Activated CD8-positive, alpha-beta memory T cell treated with anti-CD3 and anti-CD28 coated beads, Interleukin-2, amount 10 ng/mL, durations not matched to agents 7 days and 5 days (primary cell): ENCODE results near the gene KRTAP19-8. TPM values are rescaled to one million over a fixed set of nuclear protein-coding genes. Genes with fewer than 3 reads are reported as not detected.

Source experiments
- ATAC-seq: fragments of 150-1000 bp; cut with Tn5 transposase; one replicate; pipeline ENCODE4 v1.10.0; 2021; ENCODE audit warnings: moderate library complexity
- CTCF ChIA-PET: fragments of 350-600 bp; sonication (Branson Sonifier 250); formaldehyde crosslinking; loops from one replicate; lab custom pipeline; 2021; ENCODE audit warnings: antibody characterized with exemption; lab: Charles Lee
- DNase-seq: peaks from one replicate; pipeline ENCODE4 v3.0.0-alpha.2; 2020
- H3K27ac Mint-ChIP-seq: one replicate; pipeline ENCODE4 v1.8.0; 2021; ENCODE audit warnings: mild to moderate bottlenecking, mixed read lengths
- H3K27me3 Mint-ChIP-seq: one replicate; pipeline ENCODE4 v1.8.0; 2021; ENCODE audit warnings: mixed read lengths
- H3K36me3 Mint-ChIP-seq: one replicate; pipeline ENCODE4 v1.8.0; 2021; ENCODE audit warnings: mild to moderate bottlenecking, mixed read lengths
- H3K4me1 Mint-ChIP-seq: one replicate; pipeline ENCODE4 v1.8.0; 2021; ENCODE audit warnings: mixed read lengths
- H3K4me3 Mint-ChIP-seq: one replicate; pipeline ENCODE4 v1.8.0; 2021; ENCODE audit warnings: mild to moderate bottlenecking, moderate library complexity, mixed read lengths
- H3K9me3 Mint-ChIP-seq: one replicate; pipeline ENCODE4 v1.8.0; 2022; ENCODE audit warnings: low read depth, mixed read lengths
- total RNA-seq, 2 experiments: library from RNA; stranded (reverse); gene quantifications; one replicate each; pipeline ENCODE4 v1.2.3, GENCODE V29; 2021

KRTAP19-8 gene
- total RNA-seq, 2 experiments from 2014 or later, result not detected

DNA sequence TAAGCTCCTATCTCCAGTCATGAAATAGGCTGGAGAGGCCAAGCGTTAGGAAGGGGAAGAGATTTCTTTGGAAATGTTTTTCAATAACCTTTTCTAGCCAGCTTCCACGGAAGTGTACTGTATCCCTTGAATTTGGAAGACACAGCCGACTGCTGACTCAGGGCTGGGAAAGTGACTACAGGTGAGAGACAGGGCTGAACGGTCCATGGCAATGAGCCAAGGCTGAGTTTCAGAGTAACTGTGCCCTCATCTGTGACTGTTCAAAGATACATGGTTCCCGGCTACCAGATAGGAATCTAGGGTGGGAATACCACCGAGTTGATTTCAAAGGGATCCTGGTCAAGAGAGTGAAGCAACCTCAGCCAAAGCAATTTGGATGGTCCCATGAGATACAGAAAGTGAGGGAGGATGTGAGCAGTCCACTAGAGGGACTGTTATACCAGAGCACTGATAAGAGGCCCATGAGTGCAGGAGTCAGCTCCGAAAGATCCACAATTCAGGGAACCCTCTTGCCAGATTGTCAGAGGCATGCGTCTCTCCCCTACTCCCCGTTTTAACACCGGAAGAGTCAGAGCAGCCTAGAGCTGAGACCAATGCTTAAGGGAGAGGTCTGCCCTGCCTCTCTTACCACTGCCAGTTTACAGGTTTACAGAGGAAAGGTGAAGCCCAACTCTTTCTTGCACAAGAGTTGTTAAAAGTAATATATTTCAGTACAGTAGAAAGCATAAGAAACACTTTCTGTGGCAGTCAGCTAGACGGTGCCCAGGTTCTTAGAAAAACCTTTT, 3.2 kb upstream of the KRTAP19-8 start:
- Mint-ChIP-seq H3K9me3 (no peaks in the 10 kb centered on the region), H3K27ac (no peak overlapping the region), H3K4me1 (no peaks in the 10 kb centered on the region), H3K4me3 (no peak overlapping the region), H3K36me3 (no peaks in the 10 kb centered on the region), H3K27me3 (peaks cover 18% of the 10 kb centered on the region)
- CTCF ChIA-PET, result no interaction called here
- ATAC-seq, result no peak
- DNase-seq, result no peak

DNA sequence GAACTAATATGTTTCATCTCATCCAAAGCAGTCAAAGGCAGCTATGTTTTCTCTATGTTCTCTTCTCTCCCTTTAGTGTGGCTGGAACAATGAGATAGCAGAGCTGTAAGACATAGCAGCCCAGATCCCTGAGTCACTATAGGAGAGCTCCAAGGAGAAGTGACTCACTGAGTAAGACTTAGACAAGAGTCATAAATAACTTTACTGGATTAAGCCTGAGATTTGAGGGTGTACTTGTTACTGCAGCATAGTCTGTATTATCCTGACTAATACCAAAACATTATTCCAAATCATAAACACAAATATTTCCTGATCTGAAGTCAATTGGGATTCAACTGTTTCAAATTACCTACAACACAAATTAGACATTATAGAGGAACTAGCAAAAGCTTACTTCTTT, 3.9 kb downstream of the KRTAP19-8 start:
- Mint-ChIP-seq H3K27me3 (peaks cover 11% of the 10 kb centered on the region), H3K9me3 (no peaks in the 10 kb centered on the region), H3K27ac (no peak overlapping the region), H3K36me3 (no peaks in the 10 kb centered on the region), H3K4me1 (no peaks in the 10 kb centered on the region), H3K4me3 (no peak overlapping the region)
- CTCF ChIA-PET, result no interaction called here
- ATAC-seq (no peak), DNase-seq (no peak)

DNA sequence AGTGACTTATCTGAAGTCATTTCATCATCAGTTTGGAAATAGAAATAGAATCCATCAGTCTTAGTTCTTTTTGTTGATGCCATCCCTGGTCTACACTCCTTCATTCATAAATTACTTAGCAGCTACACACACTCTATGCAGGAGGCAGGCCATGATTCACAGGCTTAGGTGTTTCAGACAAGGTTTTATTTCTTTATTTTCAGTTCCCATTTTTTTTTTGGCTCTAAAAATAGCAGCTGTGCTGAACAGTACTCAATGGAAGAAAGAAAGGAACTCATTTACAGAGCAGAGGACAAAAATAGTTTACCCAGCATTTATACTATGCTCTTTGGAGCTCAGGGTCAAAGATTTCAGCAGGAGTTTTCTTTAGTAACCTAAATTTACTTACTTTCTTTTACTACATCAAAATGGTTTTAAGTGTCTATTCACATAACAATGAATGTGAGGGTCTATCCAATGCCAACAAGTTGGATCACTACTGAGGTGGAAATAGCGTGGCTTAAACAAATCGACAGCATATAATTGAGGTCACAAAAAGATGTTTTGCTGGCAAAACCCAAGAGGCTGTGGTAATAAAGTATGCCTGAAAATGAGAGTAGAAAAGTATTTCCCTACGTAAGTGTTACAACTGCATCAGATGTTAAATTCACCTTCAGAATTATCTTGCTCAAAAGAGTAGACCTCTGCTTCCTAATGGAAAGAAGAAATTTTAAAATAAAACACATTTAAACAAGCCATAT, 7.7 kb downstream of the KRTAP19-8 start:
- DNase-seq (no peak), ATAC-seq (no peak)
- CTCF ChIA-PET, result interaction anchor here (0.6 kb wide), 1 partner anchor 132 kb away, joined by 3 read pairs; no protein-coding TSS in a partner anchor
- H3K27ac Mint-ChIP-seq, result no peak overlapping the region
- no peaks in the 10 kb centered on the region for H3K4me1 Mint-ChIP-seq
- H3K4me3 Mint-ChIP-seq, result no peak overlapping the region
- no peaks in the 10 kb centered on the region for H3K36me3 Mint-ChIP-seq
- no peaks in the 10 kb centered on the region for H3K9me3 Mint-ChIP-seq
- peaks cover 6% of the 10 kb centered on the region for H3K27me3 Mint-ChIP-seq

- Mint-ChIP-seq H3K4me3 (no peak overlapping the region), H3K27me3 (peaks cover 10% of the 10 kb centered on the region), H3K9me3 (no peaks in the 10 kb centered on the region), H3K27ac (no peak overlapping the region), H3K4me1 (peaks cover 2% of the 10 kb centered on the region), H3K36me3 (no peaks in the 10 kb centered on the region)
- CTCF ChIA-PET, result no interaction called here
- DNase-seq (no peak), ATAC-seq (no peak)
Observed at GRCh38 chr21:31023680-31024079, 14.6 kb downstream of the KRTAP19-8 start.

DNA sequence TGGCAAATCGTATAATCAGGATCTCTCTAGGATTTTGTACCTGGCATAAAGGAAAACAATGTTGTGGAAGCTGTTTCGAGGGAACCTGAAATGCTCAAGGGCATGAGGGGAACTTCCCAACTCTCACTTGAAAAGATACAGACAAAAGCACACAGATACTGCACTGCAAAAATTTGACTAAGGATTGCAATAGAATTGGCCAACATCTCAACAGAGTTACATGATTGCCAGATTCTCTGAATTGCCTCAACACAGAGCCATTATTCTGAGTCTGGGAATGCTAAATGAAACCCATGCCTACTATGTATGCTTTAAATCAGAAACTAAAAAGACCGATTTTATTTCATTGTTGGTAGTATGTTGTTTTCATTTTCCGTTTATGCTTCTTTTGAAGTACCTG, 16.0 kb downstream of the KRTAP19-8 start:
- no peak overlapping the region for H3K27ac Mint-ChIP-seq
- CTCF ChIA-PET, result no interaction called here

DNA sequence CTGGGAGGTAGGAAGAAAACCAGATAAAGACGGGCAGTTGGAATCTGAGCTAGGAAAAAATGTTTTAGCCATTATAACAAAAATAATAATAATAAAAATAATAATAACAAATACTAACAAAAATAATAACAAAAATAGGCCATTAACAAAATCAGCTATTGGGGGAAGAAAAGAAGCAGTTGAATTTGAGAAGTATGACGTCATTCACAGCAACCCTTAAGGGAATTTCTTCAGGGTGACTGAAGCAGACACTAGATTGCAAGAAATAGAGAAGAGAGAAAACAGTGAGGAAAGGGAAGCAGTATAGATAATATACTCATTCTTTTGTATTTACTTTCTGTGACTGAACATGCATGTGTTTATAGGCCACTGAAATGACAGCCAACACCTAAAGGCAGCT, 20.0 kb downstream of the KRTAP19-8 start:
- H3K36me3 Mint-ChIP-seq, result no peaks in the 10 kb centered on the region
- H3K27me3 Mint-ChIP-seq, result peaks cover 2% of the 10 kb centered on the region
- peaks cover 6% of the 10 kb centered on the region for H3K4me1 Mint-ChIP-seq
- no peak overlapping the region for H3K27ac Mint-ChIP-seq
- no peaks in the 10 kb centered on the region for H3K9me3 Mint-ChIP-seq
- DNase-seq (no peak), ATAC-seq (no peak)
- CTCF ChIA-PET, result no interaction called here
- H3K4me3 Mint-ChIP-seq, result no peak overlapping the region

More for the DNA sequence above, 16.0 kb downstream of the KRTAP19-8 start:
- H3K27me3 Mint-ChIP-seq, result peaks cover 8% of the 10 kb centered on the region
- no peaks in the 10 kb centered on the region for H3K36me3 Mint-ChIP-seq
- ATAC-seq, result no peak
- no peak for DNase-seq
- no peaks in the 10 kb centered on the region for H3K9me3 Mint-ChIP-seq
- no peak overlapping the region for H3K4me3 Mint-ChIP-seq
- H3K4me1 Mint-ChIP-seq, result peaks cover 2% of the 10 kb centered on the region

- CTCF ChIA-PET, result interaction anchor here (1.0 kb wide), 2 partner anchors 37 to 41 kb away, joined by 3 read pairs; no protein-coding TSS in a partner anchor
- H3K4me1 Mint-ChIP-seq, result peaks cover 29% of the 10 kb centered on the region
- H3K27ac Mint-ChIP-seq, result no peak overlapping the region
- H3K9me3 Mint-ChIP-seq, result no peaks in the 10 kb centered on the region
- DNase-seq (no peak), ATAC-seq (no peak)
- no peaks in the 10 kb centered on the region for H3K27me3 Mint-ChIP-seq
- no peak overlapping the region for H3K4me3 Mint-ChIP-seq
- H3K36me3 Mint-ChIP-seq, result no peaks in the 10 kb centered on the region
Observed at GRCh38 chr21:31014891-31015290, 23.4 kb downstream of the KRTAP19-8 start.

DNA sequence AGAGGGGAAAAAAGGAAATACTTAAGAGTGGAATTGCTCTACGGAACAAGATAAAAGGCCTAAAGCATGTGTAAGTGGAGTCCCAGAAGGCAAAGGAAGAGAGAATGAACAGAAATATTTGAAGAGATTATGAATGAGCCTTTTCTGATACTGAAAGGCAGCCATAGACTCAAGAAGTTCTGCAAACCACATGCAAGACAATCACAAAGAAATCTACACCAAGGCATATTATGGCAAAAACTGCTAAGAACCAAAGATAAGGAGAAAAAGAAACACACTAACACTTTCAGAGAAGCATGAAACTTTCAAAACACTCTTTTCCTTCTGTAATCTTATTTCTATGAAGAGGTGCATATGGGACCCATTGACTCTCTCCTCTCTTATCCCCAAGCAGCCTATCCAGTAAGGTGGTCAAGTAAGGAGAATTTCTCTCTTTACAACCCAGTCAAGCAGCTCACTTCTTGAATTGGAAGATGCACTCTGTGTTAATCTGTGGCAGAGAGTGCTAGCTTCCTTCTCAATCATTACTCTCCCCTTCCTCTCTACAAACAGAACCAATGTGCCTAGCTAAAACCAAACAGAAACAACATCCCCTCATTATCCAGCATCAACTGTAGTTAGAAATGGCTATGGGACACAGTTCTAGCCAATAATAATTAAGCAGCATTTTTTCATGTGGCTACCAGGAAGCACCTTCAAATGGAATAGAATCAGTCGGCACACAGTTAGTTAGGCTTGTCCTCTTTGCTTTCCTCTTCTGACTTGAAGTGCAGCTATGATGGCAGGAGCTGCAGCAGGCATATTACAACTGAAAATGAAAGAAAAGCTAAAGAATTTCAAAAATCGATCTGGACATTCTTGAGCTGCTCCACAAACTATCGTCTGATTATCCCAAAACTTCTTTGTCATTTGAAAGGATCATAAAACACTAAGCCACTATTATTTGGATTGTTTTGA, 25.9 kb downstream of the KRTAP19-8 start:
- peaks cover 29% of the 10 kb centered on the region for H3K4me1 Mint-ChIP-seq
- peak overlapping the region; percentile 80 for H3K27ac Mint-ChIP-seq
- ATAC-seq (peak; percentile 61), DNase-seq (no peak)
- CTCF ChIA-PET, result interaction anchor here (0.6 to 1.4 kb wide), 3 partner anchors 17 to 547 kb away, joined by 3 to 4 read pairs (median 3); no protein-coding TSS in a partner anchor
- no peaks in the 10 kb centered on the region for H3K27me3 Mint-ChIP-seq
- H3K9me3 Mint-ChIP-seq, result peaks cover 2% of the 10 kb centered on the region
- no peaks in the 10 kb centered on the region for H3K36me3 Mint-ChIP-seq
- H3K4me3 Mint-ChIP-seq, result peak overlapping the region; percentile 39

DNA sequence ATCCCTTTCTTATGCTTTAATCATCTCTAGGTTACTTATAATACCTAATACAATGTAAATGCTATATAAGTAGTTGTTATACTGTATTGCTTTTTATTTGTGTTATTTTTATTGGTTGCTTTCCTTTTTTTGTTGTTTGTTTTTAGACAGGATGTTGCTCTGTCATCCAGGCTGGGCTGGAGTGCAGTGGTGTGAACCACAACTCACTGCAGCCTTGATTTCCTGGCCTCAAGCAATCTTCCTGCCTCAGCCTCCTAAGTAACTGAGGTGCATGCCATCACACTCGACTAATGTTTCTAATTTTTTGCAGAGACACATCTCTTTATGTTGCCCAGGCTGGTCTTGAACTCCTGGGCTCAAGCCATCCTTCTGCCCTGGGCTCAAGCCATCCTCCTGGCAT, 26.9 kb downstream of the KRTAP19-8 start:
- Mint-ChIP-seq H3K36me3 (no peaks in the 10 kb centered on the region), H3K4me1 (peaks cover 26% of the 10 kb centered on the region), H3K27ac (peak overlapping the region; percentile 72), H3K27me3 (no peaks in the 10 kb centered on the region), H3K9me3 (peaks cover 2% of the 10 kb centered on the region), H3K4me3 (no peak overlapping the region)
- CTCF ChIA-PET, result no interaction called here
- DNase-seq, result peak; percentile 79
- peak; percentile 81 for ATAC-seq

- H3K36me3 Mint-ChIP-seq, result no peaks in the 10 kb centered on the region
- CTCF ChIA-PET, result no interaction called here
- no peak for DNase-seq
- H3K27me3 Mint-ChIP-seq, result peaks cover 3% of the 10 kb centered on the region
- peaks cover 2% of the 10 kb centered on the region for H3K9me3 Mint-ChIP-seq
- no peak for ATAC-seq
- no peak overlapping the region for H3K4me3 Mint-ChIP-seq
- H3K4me1 Mint-ChIP-seq, result peaks cover 26% of the 10 kb centered on the region
- no peak overlapping the region for H3K27ac Mint-ChIP-seq
Observed at GRCh38 chr21:31008355-31008754, 29.9 kb downstream of the KRTAP19-8 start.

DNA sequence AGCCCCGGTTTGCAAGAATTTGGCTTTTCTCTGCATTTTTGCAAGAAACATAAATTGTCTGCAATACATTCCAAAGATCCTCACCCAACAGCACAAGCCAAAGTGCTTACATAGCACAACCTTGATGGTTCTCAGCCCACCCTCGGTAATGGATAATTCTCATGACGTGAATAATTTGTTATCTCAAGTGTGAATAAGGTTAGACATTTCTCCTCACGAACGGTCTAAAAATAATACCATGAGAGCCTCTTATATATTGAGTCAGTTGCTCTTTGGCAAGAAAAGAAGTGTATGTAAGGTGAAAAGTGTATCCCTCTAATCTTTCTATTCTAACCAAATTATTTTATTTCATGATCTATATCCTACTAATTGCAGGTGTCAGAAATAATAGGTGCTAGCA, 33.3 kb downstream of the KRTAP19-8 start:
- Mint-ChIP-seq H3K36me3 (no peaks in the 10 kb centered on the region), H3K4me3 (no peak overlapping the region), H3K27me3 (peaks cover 3% of the 10 kb centered on the region), H3K4me1 (no peaks in the 10 kb centered on the region), H3K9me3 (peaks cover 2% of the 10 kb centered on the region), H3K27ac (no peak overlapping the region)
- DNase-seq (no peak), ATAC-seq (no peak)
- CTCF ChIA-PET, result no interaction called here

DNA sequence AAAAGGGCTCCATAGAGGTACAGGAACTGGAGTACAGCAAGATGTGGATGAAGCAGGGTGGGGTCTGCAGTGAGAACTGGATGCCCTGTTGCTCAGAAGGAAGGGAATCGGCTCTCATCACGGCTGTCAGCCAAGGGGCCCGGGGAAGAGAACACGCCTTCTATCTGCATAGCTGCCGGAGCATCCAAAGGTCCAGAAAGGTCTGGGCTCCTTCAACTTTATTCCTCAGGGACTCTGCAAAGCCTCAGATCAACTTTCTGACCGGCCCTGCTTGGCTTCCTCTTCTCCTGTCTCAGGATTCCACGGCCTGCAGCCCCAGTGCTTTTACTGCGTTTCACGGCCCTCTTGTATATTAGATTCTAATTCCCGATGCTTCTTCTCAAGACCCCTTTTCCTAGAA, 34.8 kb downstream of the KRTAP19-8 start:
- no peak overlapping the region for H3K27ac Mint-ChIP-seq
- H3K4me3 Mint-ChIP-seq, result no peak overlapping the region
- peaks cover 2% of the 10 kb centered on the region for H3K9me3 Mint-ChIP-seq
- H3K4me1 Mint-ChIP-seq, result no peaks in the 10 kb centered on the region
- ATAC-seq (no peak), DNase-seq (no peak)
- CTCF ChIA-PET, result no interaction called here
- peaks cover 3% of the 10 kb centered on the region for H3K27me3 Mint-ChIP-seq
- H3K36me3 Mint-ChIP-seq, result no peaks in the 10 kb centered on the region

GRCh38 chr21:30997541-30997940, 40.7 kb downstream of the KRTAP19-8 start:
- DNase-seq, result no peak
- Mint-ChIP-seq H3K9me3 (no peaks in the 10 kb centered on the region), H3K36me3 (no peaks in the 10 kb centered on the region), H3K4me1 (no peaks in the 10 kb centered on the region), H3K4me3 (no peak overlapping the region), H3K27me3 (peaks cover 2% of the 10 kb centered on the region), H3K27ac (no peak overlapping the region)
- no peak for ATAC-seq
- CTCF ChIA-PET, result interaction anchor here (1.2 kb wide), 1 partner anchor 9 kb away, joined by 3 read pairs; no protein-coding TSS in a partner anchor
